Stomach (tissue), 9 donors: ENCODE measurements around the gene OXLD1. TPM values are rescaled to one million over a fixed set of nuclear protein-coding genes. Genes with fewer than 3 reads are reported as not detected.
A peak's percentile ranks its signal among the peaks of the same experiment; 100 is the strongest.
"Not testable (repeated sequence)": the region's sequence is repeated elsewhere in the genome, so short reads cannot be mapped to it uniquely, and the experiment has no call there.

Experiments
- DNase-seq, 2 donors: peaks; one replicate each; pipeline versions ENCODE4 v3.0.0 to v3.0.0-alpha.2; 2013 to 2019
- H3K27ac ChIP-seq, 5 donors: fragments of 200-600 bp in 4 of 5; sonication (generic) in 4 of 5; one replicate each; pipeline ENCODE4 v1.5.1; 2013 to 2019; ENCODE audit warnings: mild to moderate bottlenecking in 1 of 5, moderate library complexity in 1 of 5
- H3K27me3 ChIP-seq, 3 donors: fragments of 200-600 bp; sonication (generic); one replicate each; pipeline ENCODE4 v1.5.1; 2017 to 2019; ENCODE audit warnings: mixed run types in 1 of 3
- H3K36me3 ChIP-seq, 4 donors: fragments of 200-600 bp; sonication (generic); 1 replicate in 3 of 4; 2 replicates in 1 of 4; pipeline ENCODE4 v1.5.1; 2016 to 2019
- H3K4me1 ChIP-seq, 4 donors: fragments of 200-600 bp; sonication (generic); one replicate each; pipeline ENCODE4 v1.5.1; 2016 to 2019
- H3K4me3 ChIP-seq, 4 donors: fragments of 200-600 bp; sonication (generic) in 3 of 4; one replicate each; pipeline ENCODE4 v1.5.1; 2016 to 2019; ENCODE audit warnings: mild to moderate bottlenecking in 1 of 4
- H3K9me3 ChIP-seq, 4 donors: fragments of 200-600 bp; sonication (generic); one replicate each; pipeline ENCODE4 v1.5.1; 2016 to 2019
- EP300 ChIP-seq: sonication (generic); formaldehyde crosslinking; IDR thresholded peaks from one replicate; pipeline ENCODE4 v1.6.1; 2017; ENCODE audit warnings: antibody characterized with exemption
- POLR2A ChIP-seq, 4 donors: fragments of 450-650 bp; IDR thresholded peaks; one replicate each; pipeline ENCODE4 v1.6.1; 2016; ENCODE audit warnings: antibody characterized with exemption in 4 of 4, control low read depth in 2 of 4, mild to moderate bottlenecking in 1 of 4, moderate library complexity in 1 of 4
- POLR2AphosphoS5 ChIP-seq, 3 donors: sonication (generic); formaldehyde crosslinking; IDR thresholded peaks; one replicate each; pipeline ENCODE4 v1.6.1; 2016; ENCODE audit warnings: antibody characterized with exemption in 3 of 3
- WGBS, 5 donors: extraction: QIAGEN DNeasy Blood & Tissue Kit in 3 of 5; methylation state at CpG; one replicate each; pipeline versions ENCODE4 v1.1.5 to v1.1.7; 2013 to 2018; 5-methylcytosine and 5-hydroxymethylcytosine counted together
- intact Hi-C: fragments of 100-400 bp; cut with DNase I; formaldehyde crosslinking; loops from one replicate; pipeline ENCODE4 v1.15.1; 2023; ENCODE audit warnings: low total_unique reads
- polyA plus RNA-seq, 3 donors: library from polyadenylated mRNA; stranded (reverse); fragments of 200-250 nt; gene quantifications; one replicate each; pipeline ENCODE4 v1.2.3, GENCODE V29; 2013
- total RNA-seq, 5 donors: library from RNA; depleted of rRNA; stranded (reverse); fragments of >200 nt; gene quantifications; one replicate each; pipeline versions ENCODE4 v1.1.0 to v1.2.3, GENCODE V29; 2014 to 2016
- TF ChIP-seq, protein P1 (sequence below), 7 experiments: fragments of 450-650 bp in 4 of 7; fragments of 200-600 bp in 3 of 7; sonication (generic) in 3 of 7; IDR thresholded peaks; one replicate each; pipeline ENCODE4 v1.5.1; 2016 to 2019; ENCODE audit warnings: antibody characterized with exemption in 7 of 7, control low read depth in 2 of 7, mild to moderate bottlenecking in 1 of 7
- donor health status: healthy with polysubstance abuse.
- donor health status: Bipolar disorder and iron deficiency.
- donor health status: healthy.

The OXLD1 gene
- total and polyA plus RNA-seq, 8 donors, result 9.9 to 112 (median 64.5) TPM; not detected in 1

DNA sequence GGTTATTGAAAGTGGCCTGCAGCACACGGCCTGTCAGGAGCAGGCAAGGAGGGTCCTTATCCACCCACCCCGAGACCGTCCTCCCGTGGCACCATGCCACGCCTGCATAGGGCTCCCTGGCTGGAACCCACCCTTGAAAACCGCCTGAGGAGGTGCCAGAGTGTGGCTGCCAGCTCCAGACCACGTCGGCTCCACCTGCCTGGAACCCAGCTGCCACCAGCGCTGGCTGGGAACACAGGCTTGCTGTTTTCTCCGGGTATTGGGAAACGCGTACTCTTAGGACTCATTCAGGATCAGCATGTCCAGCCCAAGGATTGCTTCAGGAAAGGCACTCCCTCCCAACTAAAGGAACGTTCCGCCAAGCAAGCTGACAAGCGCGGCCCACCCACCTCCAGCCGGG is 10.5 kb upstream of the OXLD1 start:
- Histone ChIP-seq H3K36me3 (peaks cover 16 to 55% (median 44%) of the 10 kb centered on the region in 4 donors), H3K27me3 (no peaks in the 10 kb centered on the region), H3K4me3 (no peak overlapping the region), H3K4me1 (peaks cover 0 to 9% (median 4%) of the 10 kb centered on the region in 4 donors), H3K27ac (no peak overlapping the region), H3K9me3 (no peaks in the 10 kb centered on the region)
- WGBS, 5 donors, result 80 to 94% (median 89%) methylated on average over 10 to 17 of the region's 17 CpGs
- intact Hi-C loops, result no loop called here
- DNase-seq, result no peak
- no peak for TF ChIP-seq EP300
- no peak for TF ChIP-seq POLR2A (IDR thresholded peaks at IDR 0.05)
- no peak for TF ChIP-seq POLR2AphosphoS5 (IDR thresholded peaks at IDR 0.05)
- TF ChIP-seq, protein P1, sequence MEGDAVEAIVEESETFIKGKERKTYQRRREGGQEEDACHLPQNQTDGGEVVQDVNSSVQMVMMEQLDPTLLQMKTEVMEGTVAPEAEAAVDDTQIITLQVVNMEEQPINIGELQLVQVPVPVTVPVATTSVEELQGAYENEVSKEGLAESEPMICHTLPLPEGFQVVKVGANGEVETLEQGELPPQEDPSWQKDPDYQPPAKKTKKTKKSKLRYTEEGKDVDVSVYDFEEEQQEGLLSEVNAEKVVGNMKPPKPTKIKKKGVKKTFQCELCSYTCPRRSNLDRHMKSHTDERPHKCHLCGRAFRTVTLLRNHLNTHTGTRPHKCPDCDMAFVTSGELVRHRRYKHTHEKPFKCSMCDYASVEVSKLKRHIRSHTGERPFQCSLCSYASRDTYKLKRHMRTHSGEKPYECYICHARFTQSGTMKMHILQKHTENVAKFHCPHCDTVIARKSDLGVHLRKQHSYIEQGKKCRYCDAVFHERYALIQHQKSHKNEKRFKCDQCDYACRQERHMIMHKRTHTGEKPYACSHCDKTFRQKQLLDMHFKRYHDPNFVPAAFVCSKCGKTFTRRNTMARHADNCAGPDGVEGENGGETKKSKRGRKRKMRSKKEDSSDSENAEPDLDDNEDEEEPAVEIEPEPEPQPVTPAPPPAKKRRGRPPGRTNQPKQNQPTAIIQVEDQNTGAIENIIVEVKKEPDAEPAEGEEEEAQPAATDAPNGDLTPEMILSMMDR (IDR thresholded peaks at IDR 0.05), result no peak

DNA sequence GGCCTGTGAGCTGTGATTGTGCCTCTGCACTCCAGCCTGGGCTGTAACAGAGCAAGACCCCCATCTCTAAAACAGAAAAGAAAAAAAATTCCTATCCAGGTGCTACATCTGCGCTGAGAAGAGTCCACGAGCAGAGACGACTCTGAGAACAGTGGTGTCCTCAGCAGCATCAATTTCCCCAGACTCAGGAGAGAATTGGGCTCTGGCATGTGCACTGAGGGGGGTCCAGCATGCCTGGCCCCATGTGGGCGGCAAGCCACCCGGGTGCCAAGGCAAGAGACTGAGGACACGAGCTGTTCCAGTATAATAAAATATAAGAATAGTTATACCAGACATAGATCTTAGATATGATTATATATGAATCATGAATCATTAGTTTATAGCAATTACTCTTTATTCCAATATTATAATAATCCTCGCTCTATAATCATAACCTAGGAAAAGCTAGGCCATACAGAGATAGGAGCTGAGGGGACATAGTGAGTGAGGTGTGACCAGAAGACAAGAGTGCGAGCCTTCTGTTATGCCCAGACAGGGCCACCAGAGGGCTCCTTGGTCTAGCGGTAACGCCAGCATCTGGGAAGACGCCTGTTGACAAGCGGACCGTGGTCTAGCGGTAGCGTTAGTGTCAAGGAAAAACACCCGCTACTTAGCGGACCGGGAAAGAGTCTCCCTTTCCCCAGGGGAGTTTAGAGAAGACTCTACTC is 9.3 kb upstream of the OXLD1 start:
- H3K4me3 ChIP-seq, intact Hi-C loops, H3K4me1 ChIP-seq, H3K27ac ChIP-seq, H3K27me3 ChIP-seq, H3K9me3 ChIP-seq: not testable (repeated sequence)
- TF ChIP-seq POLR2AphosphoS5 (IDR thresholded peaks at IDR 0.05), result peak in 1 of 3 donors; percentile 25
- TF ChIP-seq, protein P1 (IDR thresholded peaks at IDR 0.05), result peak in 5 of 7 experiments; percentile 27 to 80 (median 65)
- DNase-seq, result peak; percentile 18 to 46
- WGBS, 5 donors, result 37 to 41% (median 40%) methylated on average over 18 of the region's 18 CpGs
- H3K36me3 ChIP-seq, result peaks cover 29 to 55% (median 48%) of the 10 kb centered on the region in 4 donors

DNA sequence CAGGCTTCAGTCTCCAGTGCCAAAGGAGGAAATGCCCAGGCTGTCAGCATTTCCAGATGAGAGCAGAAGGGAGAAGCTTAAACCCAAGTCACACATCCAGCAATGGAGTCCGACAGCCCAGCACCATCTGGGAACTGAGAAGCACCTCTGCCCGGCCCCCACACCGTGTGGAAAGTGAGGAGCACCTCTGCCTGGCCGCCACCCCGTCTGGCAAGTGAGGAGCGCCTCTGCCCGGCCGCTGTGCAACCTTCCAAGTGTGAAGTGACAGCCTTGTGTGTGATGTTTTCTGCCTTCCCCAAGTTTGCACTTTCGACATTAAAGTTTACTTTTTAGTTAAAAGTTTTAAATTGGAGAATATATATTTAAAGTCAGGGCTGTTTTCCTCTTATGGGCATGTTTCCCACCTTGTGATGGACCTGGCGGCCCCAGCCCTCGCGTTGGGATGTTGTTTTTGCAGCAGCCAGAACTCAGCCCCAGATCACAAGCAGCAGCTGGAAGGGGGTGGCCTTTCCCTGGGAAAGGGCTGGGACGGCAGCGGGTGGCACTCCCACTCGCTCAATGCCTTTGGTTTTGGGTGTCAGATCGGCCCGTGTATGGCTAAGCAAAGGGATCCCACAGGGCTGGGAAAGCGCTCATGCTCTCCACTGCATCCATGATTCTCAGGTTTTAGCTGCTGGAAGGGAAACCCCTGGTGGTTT is 7.3 kb upstream of the OXLD1 start:
- H3K4me3 ChIP-seq, result no peak overlapping the region
- H3K27ac ChIP-seq, result no peak overlapping the region
- peaks cover 33 to 67% (median 61%) of the 10 kb centered on the region in 4 donors for H3K36me3 ChIP-seq
- intact Hi-C loops, result no loop called here
- no peaks in the 10 kb centered on the region for H3K27me3 ChIP-seq
- no peak for TF ChIP-seq EP300
- TF ChIP-seq POLR2AphosphoS5 (IDR thresholded peaks at IDR 0.05), result no peak
- TF ChIP-seq, protein P1 (IDR thresholded peaks at IDR 0.05), result no peak
- no peak for TF ChIP-seq POLR2A (IDR thresholded peaks at IDR 0.05)
- H3K9me3 ChIP-seq, result no peaks in the 10 kb centered on the region
- peaks cover 0 to 10% (median 5%) of the 10 kb centered on the region in 4 donors for H3K4me1 ChIP-seq
- DNase-seq, result no peak
- WGBS, 5 donors, result 79 to 85% (median 83%) methylated on average over 13 to 18 of the region's 18 CpGs

DNA sequence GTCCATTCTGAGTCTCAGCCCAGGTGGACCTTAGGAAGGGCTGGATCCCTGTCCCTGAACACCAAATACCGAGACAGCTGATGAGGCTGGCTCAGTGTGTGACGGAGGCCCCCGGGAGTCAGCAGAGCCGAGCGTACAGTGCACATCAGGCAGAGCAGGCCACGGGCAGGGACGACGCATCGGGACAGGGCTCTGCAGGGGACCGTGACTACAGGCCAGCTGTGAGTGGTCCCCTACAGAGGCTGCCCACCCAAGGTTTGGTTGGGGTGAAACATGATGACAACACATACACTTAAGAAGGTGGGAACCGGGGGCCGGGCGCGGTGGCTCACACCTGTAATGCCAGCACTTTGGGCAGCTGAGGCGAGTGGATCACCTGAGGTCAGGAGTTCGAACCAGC is 6.5 kb upstream of the OXLD1 start:
- Histone ChIP-seq H3K27me3 (no peaks in the 10 kb centered on the region), H3K36me3 (peaks cover 33 to 73% (median 65%) of the 10 kb centered on the region in 4 donors), H3K4me1 (peaks cover 2 to 18% (median 9%) of the 10 kb centered on the region in 4 donors), H3K27ac (no peak overlapping the region), H3K4me3 (no peak overlapping the region), H3K9me3 (no peaks in the 10 kb centered on the region)
- TF ChIP-seq POLR2AphosphoS5 (IDR thresholded peaks at IDR 0.05) (no peak), POLR2A (IDR thresholded peaks at IDR 0.05) (no peak), EP300 (no peak)
- TF ChIP-seq, protein P1 (IDR thresholded peaks at IDR 0.05), result no peak
- WGBS, 5 donors, result 88 to 96% (median 90%) methylated on average over 8 to 16 of the region's 16 CpGs
- no peak for DNase-seq
- intact Hi-C loops, result no loop called here
